Panc1 (cell line): ENCODE results near the gene SLC44A4.

ENCODE experiments used
- CTCF ChIP-seq: fragments of 450-650 bp; IDR thresholded peaks from 2 replicates; pipeline ENCODE4 v1.5.1; 2017; ENCODE audit warnings: mild to moderate bottlenecking
- POLR2AphosphoS5 ChIP-seq: IDR thresholded peaks from 2 replicates; pipeline ENCODE4 v1.6.1; 2012; ENCODE audit warnings: mild to moderate bottlenecking, low read depth, low read length, moderate library complexity

GRCh38 chr6:31899882-31900722 lies 21.3 kb upstream of the SLC44A4 start:
- TF ChIP-seq CTCF (no peak), POLR2AphosphoS5 (no peak)
